Measurements from ENCODE around the gene ITIH4. TPM values are rescaled to one million over a fixed set of nuclear protein-coding genes. Genes with fewer than 3 reads are reported as not detected.

Gene ITIH4
- polyA plus RNA-seq, 1 of the 3 experiments (the other 2 are of a cell fraction) = 2.0 TPM

- no peak for TF ChIP-seq EP300 (IDR thresholded peaks at IDR 0.05; ENCODE audit: borderline replicate concordance in 1 of 2, low read depth in 1 of 2, low read length in 1 of 2)
- no peak for TF ChIP-seq RFX5 (IDR thresholded peaks at IDR 0.05; ENCODE audit: low read length)
- TF ChIP-seq, protein P1, sequence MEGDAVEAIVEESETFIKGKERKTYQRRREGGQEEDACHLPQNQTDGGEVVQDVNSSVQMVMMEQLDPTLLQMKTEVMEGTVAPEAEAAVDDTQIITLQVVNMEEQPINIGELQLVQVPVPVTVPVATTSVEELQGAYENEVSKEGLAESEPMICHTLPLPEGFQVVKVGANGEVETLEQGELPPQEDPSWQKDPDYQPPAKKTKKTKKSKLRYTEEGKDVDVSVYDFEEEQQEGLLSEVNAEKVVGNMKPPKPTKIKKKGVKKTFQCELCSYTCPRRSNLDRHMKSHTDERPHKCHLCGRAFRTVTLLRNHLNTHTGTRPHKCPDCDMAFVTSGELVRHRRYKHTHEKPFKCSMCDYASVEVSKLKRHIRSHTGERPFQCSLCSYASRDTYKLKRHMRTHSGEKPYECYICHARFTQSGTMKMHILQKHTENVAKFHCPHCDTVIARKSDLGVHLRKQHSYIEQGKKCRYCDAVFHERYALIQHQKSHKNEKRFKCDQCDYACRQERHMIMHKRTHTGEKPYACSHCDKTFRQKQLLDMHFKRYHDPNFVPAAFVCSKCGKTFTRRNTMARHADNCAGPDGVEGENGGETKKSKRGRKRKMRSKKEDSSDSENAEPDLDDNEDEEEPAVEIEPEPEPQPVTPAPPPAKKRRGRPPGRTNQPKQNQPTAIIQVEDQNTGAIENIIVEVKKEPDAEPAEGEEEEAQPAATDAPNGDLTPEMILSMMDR (IDR thresholded peaks at IDR 0.05) = no peak
- TF ChIP-seq, protein P2, sequence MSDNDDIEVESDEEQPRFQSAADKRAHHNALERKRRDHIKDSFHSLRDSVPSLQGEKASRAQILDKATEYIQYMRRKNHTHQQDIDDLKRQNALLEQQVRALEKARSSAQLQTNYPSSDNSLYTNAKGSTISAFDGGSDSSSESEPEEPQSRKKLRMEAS (IDR thresholded peaks at IDR 0.05; ENCODE audit: low read depth) = no peak
- TF ChIP-seq GABPA (IDR thresholded peaks at IDR 0.05; ENCODE audit: low read depth) = no peak
- TF ChIP-seq PBX3 (IDR thresholded peaks at IDR 0.05) = no peak
- no peak for TF ChIP-seq ELF1 (IDR thresholded peaks at IDR 0.05)
- TF ChIP-seq MEF2A (IDR thresholded peaks at IDR 0.05; ENCODE audit: borderline replicate concordance, low read depth) = no peak
- TF ChIP-seq, protein P3, sequence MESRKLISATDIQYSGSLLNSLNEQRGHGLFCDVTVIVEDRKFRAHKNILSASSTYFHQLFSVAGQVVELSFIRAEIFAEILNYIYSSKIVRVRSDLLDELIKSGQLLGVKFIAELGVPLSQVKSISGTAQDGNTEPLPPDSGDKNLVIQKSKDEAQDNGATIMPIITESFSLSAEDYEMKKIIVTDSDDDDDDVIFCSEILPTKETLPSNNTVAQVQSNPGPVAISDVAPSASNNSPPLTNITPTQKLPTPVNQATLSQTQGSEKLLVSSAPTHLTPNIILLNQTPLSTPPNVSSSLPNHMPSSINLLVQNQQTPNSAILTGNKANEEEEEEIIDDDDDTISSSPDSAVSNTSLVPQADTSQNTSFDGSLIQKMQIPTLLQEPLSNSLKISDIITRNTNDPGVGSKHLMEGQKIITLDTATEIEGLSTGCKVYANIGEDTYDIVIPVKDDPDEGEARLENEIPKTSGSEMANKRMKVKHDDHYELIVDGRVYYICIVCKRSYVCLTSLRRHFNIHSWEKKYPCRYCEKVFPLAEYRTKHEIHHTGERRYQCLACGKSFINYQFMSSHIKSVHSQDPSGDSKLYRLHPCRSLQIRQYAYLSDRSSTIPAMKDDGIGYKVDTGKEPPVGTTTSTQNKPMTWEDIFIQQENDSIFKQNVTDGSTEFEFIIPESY (IDR thresholded peaks at IDR 0.05; ENCODE audit: borderline replicate concordance, low read depth) = no peak
These were observed 49.6 kb upstream of the ITIH4 start (continued) for GRCh38 chr3:52880047-52880446.

- Histone ChIP-seq H3K9me2 (no peaks in the 10 kb centered on the region), H3K27me3 (ENCODE audit: insufficient read depth) (no peaks in the 10 kb centered on the region), H3F3A (replicated peaks; ENCODE audit: insufficient read depth) (no peaks in the 10 kb centered on the region), H4K20me1 (ENCODE audit: insufficient read depth) (0 out of 2 replicates have a peak, but pooled peaks cover 4% of the 10 kb centered on the region), H3K4me1 (ENCODE audit: control insufficient read depth in 1 of 2, insufficient read depth in 2 of 2, low read depth in 1 of 2, low read length in 1 of 2) (peaks cover 0 to 2% of the 10 kb centered on the region in 2 experiments; a peak in 1 of 4 replicates), H3K4me2 (no peak overlapping the region), H3K4me3 (ENCODE audit: low read depth in 2 of 2, low read length in 1 of 2) (no peak overlapping the region), H3K27ac (ENCODE audit: low read depth in 2 of 2, low read length in 1 of 2) (no peak overlapping the region), H3K9ac (no peak overlapping the region), H2AFZ (ENCODE audit: low read depth) (no peak overlapping the region), H3K36me3 (replicated peaks in 1 of 2; ENCODE audit: control insufficient read depth in 1 of 2, insufficient read depth in 2 of 2, low read length in 1 of 2) (peaks cover under 1 to 5% of the 10 kb centered on the region in 2 experiments), H3K79me2 (ENCODE audit: insufficient read depth) (no peaks in the 10 kb centered on the region; the same call in 1 of the 2 replicates), H3K9me3 (no peaks in the 10 kb centered on the region)
- POLR2A ChIA-PET = no interaction called here
- no peak for DNase-seq
- 96% methylated on average over 4 of the region's 4 CpGs for WGBS (ENCODE audit: low lambda C conversion rate)
- CTCF ChIA-PET = interaction anchor here (0.7 to 1.1 kb wide), 3 partner anchors 51 to 194 kb away, joined by 3 to 4 read pairs (median 3); no protein-coding TSS in a partner anchor
- TF ChIP-seq EZH2phosphoT487 (IDR thresholded peaks at IDR 0.05; ENCODE audit: borderline replicate concordance, low read depth) (no peak), TEAD4 (IDR thresholded peaks at IDR 0.05; ENCODE audit: borderline replicate concordance, insufficient read depth) (no peak), MEF2A (IDR thresholded peaks at IDR 0.05; ENCODE audit: borderline replicate concordance, low read depth) (no peak), YY1 (IDR thresholded peaks at IDR 0.05; ENCODE audit: low read depth) (no peak), FOXM1 (IDR thresholded peaks at IDR 0.05; ENCODE audit: low read depth) (no peak), GATA2 (CRISPR knock-in tag; IDR thresholded peaks at IDR 0.05) (no peak), TCF12 (IDR thresholded peaks at IDR 0.05) (no peak), USF2 (IDR thresholded peaks at IDR 0.05; ENCODE audit: borderline replicate concordance, low read depth, low read length) (no peak), NFIC (IDR thresholded peaks at IDR 0.05; ENCODE audit: borderline replicate concordance) (no peak), POLR2AphosphoS5 (IDR thresholded peaks at IDR 0.05; ENCODE audit: low read depth, low read length) (no peak), CHD2 (IDR thresholded peaks at IDR 0.05; ENCODE audit: low read length, partially characterized antibody) (no peak), RCOR1 (IDR thresholded peaks at IDR 0.05; ENCODE audit: low read length) (no peak), MXI1 (IDR thresholded peaks at IDR 0.05; ENCODE audit: low read depth, low read length) (no peak), JUND (IDR thresholded peaks at IDR 0.05) (no peak)
- TF ChIP-seq, protein P4, sequence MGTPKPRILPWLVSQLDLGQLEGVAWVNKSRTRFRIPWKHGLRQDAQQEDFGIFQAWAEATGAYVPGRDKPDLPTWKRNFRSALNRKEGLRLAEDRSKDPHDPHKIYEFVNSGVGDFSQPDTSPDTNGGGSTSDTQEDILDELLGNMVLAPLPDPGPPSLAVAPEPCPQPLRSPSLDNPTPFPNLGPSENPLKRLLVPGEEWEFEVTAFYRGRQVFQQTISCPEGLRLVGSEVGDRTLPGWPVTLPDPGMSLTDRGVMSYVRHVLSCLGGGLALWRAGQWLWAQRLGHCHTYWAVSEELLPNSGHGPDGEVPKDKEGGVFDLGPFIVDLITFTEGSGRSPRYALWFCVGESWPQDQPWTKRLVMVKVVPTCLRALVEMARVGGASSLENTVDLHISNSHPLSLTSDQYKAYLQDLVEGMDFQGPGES (IDR thresholded peaks at IDR 0.05; ENCODE audit: low read depth, low read length) = no peak
- TF ChIP-seq, protein P3 (IDR thresholded peaks at IDR 0.05; ENCODE audit: borderline replicate concordance, low read depth) = no peak
- TF ChIP-seq, protein P2 (IDR thresholded peaks at IDR 0.05; ENCODE audit: low read depth) = no peak
These were observed 49.1 kb upstream of the ITIH4 start for GRCh38 chr3:52879581-52879980.

Data from SK-N-SH (cell line).